Measurements from ENCODE around the gene ACOT7. TPM values are rescaled to one million over a fixed set of nuclear protein-coding genes. Genes with fewer than 3 reads are reported as not detected.

The ACOT7 gene
- total RNA-seq, 4 donors from 2014 or later: 3.7 to 13.4 (median 6.3) TPM

DNA sequence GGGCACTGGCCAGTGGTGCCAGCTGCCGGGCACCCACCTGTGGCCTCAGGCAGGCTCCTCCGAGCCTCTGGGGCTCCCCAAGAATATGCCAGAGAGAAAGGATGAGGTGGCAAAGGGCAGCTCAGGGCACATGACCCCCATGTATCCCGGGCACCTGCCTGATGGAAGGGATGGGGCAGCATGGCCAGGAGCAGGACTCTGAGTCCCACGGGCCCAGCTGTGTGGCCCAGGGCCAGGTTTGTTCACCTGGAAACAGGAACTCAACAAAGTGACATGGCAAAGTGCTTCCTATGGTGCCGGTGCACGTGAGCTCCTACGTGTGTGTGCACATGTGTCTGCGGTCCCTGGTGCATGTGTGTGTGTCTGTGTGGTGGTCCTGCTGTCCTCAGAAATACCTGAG, 123.2 kb downstream of the ACOT7 start:
- Histone ChIP-seq H3K4me1 (no peaks in the 10 kb centered on the region), H3K27ac (no peak overlapping the region), H3K9me3 (no peaks in the 10 kb centered on the region), H3K4me3 (replicated peaks in 1 of 3) (no peak overlapping the region), H3K36me3 (no peaks in the 10 kb centered on the region), H3K27me3 (no peaks in the 10 kb centered on the region)
- TF ChIP-seq POLR2A (IDR thresholded peaks at IDR 0.05): no peak
- TF ChIP-seq, protein P1, sequence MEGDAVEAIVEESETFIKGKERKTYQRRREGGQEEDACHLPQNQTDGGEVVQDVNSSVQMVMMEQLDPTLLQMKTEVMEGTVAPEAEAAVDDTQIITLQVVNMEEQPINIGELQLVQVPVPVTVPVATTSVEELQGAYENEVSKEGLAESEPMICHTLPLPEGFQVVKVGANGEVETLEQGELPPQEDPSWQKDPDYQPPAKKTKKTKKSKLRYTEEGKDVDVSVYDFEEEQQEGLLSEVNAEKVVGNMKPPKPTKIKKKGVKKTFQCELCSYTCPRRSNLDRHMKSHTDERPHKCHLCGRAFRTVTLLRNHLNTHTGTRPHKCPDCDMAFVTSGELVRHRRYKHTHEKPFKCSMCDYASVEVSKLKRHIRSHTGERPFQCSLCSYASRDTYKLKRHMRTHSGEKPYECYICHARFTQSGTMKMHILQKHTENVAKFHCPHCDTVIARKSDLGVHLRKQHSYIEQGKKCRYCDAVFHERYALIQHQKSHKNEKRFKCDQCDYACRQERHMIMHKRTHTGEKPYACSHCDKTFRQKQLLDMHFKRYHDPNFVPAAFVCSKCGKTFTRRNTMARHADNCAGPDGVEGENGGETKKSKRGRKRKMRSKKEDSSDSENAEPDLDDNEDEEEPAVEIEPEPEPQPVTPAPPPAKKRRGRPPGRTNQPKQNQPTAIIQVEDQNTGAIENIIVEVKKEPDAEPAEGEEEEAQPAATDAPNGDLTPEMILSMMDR (IDR thresholded peaks at IDR 0.05): no peak
- no peak for DNase-seq
- WGBS, 2 donors: 67 to 77% methylated on average over 8 of the region's 8 CpGs
- intact Hi-C loops (cut with DNase I): no loop called here

DNA sequence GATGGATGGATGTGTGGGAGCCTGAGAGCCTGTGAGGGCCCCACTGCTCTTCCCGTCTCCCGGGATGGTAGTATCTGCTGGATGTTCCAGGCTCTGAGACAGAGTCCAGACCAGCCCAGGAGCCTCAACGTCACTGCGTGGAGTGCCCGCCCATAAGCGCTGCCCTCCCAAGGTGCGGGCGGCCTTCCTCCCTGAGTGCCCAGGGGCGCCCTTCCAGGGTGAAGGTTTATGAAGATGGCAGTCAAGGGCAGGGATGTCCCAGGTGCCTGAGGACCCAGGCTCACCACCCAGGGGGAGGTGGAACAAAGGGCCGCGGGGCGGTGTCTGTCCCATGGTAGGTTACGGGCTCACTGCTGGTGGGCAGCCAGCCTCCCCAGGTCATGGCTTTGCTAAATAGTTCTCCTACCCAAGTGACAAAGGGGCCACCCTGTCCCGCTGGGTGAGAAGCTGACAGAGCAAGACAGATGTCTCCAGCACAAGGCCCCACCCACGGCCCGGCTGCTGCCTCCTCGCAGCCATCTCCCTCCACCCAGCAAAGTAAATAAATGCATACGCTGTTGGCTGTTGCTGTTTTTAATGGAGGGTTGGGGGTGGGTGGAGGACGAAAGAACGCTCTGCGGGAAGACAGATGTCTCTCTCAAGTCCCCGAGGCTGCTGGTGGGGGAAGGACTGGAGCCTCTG, 123.7 kb downstream of the ACOT7 start:
- Histone ChIP-seq H3K36me3 (no peaks in the 10 kb centered on the region), H3K27ac (no peak overlapping the region), H3K4me3 (replicated peaks in 1 of 3) (no peak overlapping the region), H3K9me3 (no peaks in the 10 kb centered on the region), H3K27me3 (no peaks in the 10 kb centered on the region), H3K4me1 (no peaks in the 10 kb centered on the region)
- no peak for TF ChIP-seq POLR2A (IDR thresholded peaks at IDR 0.05)
- TF ChIP-seq, protein P1 (IDR thresholded peaks at IDR 0.05): no peak
- intact Hi-C loops (cut with DNase I): no loop called here
- no peak for DNase-seq
- WGBS, 2 donors: 85% methylated on average over 9 to 16 of the region's 22 CpGs

DNA sequence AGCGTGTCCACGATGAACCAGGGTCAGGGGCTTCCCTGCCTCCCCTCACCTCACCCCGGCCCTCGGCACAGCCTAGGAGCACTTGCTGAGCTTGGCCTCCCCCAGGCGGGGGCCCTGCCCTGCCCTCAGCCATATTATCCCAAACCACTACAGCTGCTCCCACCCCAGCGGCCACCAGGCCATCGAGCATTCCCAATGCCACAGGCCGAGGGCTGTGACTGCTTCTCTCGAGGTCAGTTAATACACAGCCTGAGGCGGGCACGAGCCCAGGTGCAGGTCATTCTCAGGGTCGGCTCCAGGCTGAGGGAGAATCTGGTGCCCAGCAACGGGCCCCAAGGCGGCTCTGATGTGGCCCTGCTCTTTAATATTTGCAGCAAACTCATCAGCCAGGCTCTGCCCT, 124.3 kb downstream of the ACOT7 start:
- H3K4me3 ChIP-seq (replicated peaks in 1 of 3): no peak overlapping the region
- WGBS, 2 donors: 82 to 91% methylated on average over 8 to 11 of the region's 14 CpGs
- DNase-seq: no peak
- no peaks in the 10 kb centered on the region for H3K27me3 ChIP-seq
- no peak overlapping the region for H3K27ac ChIP-seq
- no peaks in the 10 kb centered on the region for H3K36me3 ChIP-seq
- no peak for TF ChIP-seq POLR2A (IDR thresholded peaks at IDR 0.05)
- TF ChIP-seq, protein P1 (IDR thresholded peaks at IDR 0.05): no peak
- intact Hi-C loops (cut with DNase I): no loop called here
- H3K4me1 ChIP-seq: no peaks in the 10 kb centered on the region
- no peaks in the 10 kb centered on the region for H3K9me3 ChIP-seq

DNA sequence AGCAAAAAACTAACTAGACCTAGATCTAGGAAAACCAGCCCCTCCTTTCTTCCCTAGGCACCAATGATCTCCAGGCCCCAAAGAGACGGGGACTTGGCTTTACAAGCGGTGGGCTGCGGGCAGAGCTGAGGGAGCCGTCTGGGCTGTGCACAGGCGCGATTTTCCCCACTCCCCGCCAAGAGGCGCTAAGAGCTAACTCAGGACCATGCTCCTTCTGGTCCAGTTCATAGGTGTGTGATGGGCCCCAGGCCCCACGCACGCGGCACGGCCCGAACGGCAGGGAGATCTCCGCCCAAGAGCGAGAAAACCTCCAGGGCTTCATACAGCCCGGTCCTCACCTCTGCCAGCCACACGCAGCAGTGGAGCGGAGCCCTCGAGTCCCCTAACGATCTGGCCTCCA, 125.2 kb downstream of the ACOT7 start:
- DNase-seq: no peak
- H3K9me3 ChIP-seq: no peaks in the 10 kb centered on the region
- H3K27ac ChIP-seq: no peak overlapping the region
- no peak overlapping the region for H3K4me3 ChIP-seq (replicated peaks in 1 of 3)
- peaks cover 0 to 5% of the 10 kb centered on the region in 2 donors for H3K4me1 ChIP-seq
- intact Hi-C loops (cut with DNase I): no loop called here
- no peak for TF ChIP-seq POLR2A (IDR thresholded peaks at IDR 0.05)
- TF ChIP-seq, protein P1 (IDR thresholded peaks at IDR 0.05): no peak
- H3K36me3 ChIP-seq: no peaks in the 10 kb centered on the region
- whole genome bisulfite sequencing, 2 donors: 56 to 79% methylated on average over 14 to 21 of the region's 21 CpGs
- no peaks in the 10 kb centered on the region for H3K27me3 ChIP-seq

DNA sequence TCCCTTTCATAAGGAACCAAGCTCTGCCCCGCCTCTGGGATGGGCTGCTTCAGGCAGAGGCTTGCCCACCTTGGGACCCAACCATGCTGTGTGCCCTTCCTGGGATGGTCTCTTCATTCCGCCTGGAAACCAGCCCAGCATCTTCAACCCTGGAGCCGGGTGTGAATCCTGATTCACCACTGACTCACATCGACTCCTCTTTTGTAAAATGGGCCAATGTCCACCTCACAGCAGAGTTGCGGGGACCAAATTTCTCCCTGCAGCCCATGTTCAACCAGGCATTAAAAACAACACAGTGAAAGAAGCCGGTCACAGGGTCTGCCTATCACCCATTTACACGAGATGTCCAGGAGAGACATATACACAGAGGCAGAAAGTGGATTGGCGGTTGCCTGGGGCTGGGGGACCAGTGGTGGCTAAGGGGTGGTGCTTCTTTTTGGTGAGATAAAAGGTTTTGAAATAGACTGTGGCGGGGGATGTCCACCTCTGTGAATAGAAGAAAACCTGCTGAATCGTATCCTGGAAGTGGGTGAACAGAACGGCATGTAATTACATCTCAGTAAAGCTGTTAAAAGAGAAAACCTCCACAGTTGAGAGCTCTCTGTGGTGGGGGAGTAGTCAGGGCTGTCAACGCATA, 125.8 kb downstream of the ACOT7 start:
- no peak for DNase-seq
- TF ChIP-seq POLR2A (IDR thresholded peaks at IDR 0.05): no peak
- TF ChIP-seq, protein P1 (IDR thresholded peaks at IDR 0.05): no peak
- Histone ChIP-seq H3K9me3 (no peaks in the 10 kb centered on the region), H3K27ac (no peak overlapping the region), H3K4me1 (peaks cover 0 to 7% of the 10 kb centered on the region in 2 donors), H3K36me3 (no peaks in the 10 kb centered on the region), H3K4me3 (replicated peaks in 1 of 3) (no peak overlapping the region), H3K27me3 (no peaks in the 10 kb centered on the region)
- intact Hi-C loops (cut with DNase I): no loop called here
- WGBS, 2 donors: 71 to 77% methylated on average over 12 of the region's 12 CpGs
